Measurements from ENCODE around the gene PGAP2.

DNA sequence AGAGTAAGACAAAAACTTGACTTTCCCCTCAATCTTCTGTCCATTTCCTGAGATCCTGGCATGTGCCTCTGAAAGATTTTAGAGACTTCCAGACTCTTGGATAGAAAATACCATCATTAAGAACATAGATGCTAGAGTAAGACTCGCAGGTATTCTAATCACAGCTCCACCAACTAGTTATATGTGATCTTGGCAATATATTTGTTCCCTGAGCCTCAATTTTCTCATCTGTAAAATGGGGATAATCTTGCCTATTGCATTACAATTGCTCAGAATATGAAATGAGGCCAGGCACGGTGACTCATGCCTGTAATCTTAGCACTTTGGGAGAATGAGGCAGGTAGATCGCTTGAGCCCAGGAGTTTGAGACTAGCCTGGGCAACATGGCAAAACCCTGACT, 21.7 kb downstream of the PGAP2 start:
- TF ChIP-seq, protein P1, sequence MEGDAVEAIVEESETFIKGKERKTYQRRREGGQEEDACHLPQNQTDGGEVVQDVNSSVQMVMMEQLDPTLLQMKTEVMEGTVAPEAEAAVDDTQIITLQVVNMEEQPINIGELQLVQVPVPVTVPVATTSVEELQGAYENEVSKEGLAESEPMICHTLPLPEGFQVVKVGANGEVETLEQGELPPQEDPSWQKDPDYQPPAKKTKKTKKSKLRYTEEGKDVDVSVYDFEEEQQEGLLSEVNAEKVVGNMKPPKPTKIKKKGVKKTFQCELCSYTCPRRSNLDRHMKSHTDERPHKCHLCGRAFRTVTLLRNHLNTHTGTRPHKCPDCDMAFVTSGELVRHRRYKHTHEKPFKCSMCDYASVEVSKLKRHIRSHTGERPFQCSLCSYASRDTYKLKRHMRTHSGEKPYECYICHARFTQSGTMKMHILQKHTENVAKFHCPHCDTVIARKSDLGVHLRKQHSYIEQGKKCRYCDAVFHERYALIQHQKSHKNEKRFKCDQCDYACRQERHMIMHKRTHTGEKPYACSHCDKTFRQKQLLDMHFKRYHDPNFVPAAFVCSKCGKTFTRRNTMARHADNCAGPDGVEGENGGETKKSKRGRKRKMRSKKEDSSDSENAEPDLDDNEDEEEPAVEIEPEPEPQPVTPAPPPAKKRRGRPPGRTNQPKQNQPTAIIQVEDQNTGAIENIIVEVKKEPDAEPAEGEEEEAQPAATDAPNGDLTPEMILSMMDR (IDR thresholded peaks at IDR 0.05): no peak
- TF ChIP-seq, protein P2, sequence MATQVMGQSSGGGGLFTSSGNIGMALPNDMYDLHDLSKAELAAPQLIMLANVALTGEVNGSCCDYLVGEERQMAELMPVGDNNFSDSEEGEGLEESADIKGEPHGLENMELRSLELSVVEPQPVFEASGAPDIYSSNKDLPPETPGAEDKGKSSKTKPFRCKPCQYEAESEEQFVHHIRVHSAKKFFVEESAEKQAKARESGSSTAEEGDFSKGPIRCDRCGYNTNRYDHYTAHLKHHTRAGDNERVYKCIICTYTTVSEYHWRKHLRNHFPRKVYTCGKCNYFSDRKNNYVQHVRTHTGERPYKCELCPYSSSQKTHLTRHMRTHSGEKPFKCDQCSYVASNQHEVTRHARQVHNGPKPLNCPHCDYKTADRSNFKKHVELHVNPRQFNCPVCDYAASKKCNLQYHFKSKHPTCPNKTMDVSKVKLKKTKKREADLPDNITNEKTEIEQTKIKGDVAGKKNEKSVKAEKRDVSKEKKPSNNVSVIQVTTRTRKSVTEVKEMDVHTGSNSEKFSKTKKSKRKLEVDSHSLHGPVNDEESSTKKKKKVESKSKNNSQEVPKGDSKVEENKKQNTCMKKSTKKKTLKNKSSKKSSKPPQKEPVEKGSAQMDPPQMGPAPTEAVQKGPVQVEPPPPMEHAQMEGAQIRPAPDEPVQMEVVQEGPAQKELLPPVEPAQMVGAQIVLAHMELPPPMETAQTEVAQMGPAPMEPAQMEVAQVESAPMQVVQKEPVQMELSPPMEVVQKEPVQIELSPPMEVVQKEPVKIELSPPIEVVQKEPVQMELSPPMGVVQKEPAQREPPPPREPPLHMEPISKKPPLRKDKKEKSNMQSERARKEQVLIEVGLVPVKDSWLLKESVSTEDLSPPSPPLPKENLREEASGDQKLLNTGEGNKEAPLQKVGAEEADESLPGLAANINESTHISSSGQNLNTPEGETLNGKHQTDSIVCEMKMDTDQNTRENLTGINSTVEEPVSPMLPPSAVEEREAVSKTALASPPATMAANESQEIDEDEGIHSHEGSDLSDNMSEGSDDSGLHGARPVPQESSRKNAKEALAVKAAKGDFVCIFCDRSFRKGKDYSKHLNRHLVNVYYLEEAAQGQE (IDR thresholded peaks at IDR 0.05; ENCODE audit: insufficient read depth in 1 of 2, low read depth in 2 of 2, low read length in 1 of 2): no peak
- TF ChIP-seq POLR2AphosphoS5 (IDR thresholded peaks at IDR 0.05; ENCODE audit: low read depth, low read length) (no peak), SIN3A (IDR thresholded peaks at IDR 0.05; ENCODE audit: borderline replicate concordance, insufficient read depth, low read depth, low read length) (no peak)

Data from Panc1 (cell line).